ENCODE data around the gene PTGER3. TPM values are rescaled to one million over a fixed set of nuclear protein-coding genes. Genes with fewer than 3 reads are reported as not detected.
A peak's percentile ranks its signal among the peaks of the same experiment; 100 is the strongest.

The PTGER3 gene
- total RNA-seq: under 0.01 TPM in 1 of 2 replicates, not detected in the other

DNA sequence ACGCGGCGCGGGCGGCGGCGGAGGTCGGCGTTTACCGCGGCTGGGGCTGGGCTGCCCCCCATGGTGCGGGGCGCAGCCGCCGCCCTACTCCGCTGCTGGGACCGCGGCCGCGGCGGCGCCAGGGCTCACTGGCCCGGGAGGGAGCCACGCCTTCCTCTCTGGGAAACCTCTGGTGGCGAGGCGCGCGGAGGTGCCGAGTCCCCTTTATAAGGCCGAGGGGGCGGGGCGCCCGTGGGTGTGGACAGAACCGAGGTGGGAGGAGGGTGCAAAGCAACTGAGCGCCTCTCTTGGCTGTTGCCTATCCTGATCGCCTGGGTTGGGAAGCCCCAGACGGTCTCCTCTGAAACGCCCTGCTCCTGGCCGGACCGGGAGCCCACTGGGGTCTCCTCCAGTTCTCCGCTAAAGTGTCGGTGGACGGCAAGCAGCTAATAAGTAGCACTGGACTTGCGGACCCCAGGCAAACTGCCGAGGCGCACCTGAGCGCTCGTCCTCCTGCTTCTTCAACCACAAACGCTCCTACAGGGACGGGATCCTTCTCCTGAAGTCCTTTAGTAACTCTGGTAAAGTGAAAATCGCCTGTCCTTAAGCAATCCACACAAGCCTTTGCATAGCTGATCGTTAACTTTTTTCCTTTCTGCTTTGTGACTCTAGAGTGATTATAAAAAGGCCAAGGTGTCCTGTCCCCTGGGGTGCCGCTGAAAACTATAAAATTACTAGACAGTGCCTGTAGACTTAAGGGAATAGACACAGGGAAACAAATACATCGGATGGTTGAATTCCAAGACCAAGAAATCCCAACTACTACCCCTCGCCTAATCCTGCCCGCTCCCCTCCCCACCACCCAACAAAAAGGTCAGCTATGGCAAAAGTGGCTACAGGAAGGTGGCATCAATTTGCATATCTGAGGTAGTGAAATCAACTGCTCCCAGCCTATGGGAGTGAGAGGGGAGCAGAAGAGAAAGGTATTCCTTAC, at the start of gene PTGER3:
Gene PTGER3, minus strand, starts transcription at position 182 of the 973 bp plus-strand sequence. CDS start 239 bp downstream, outside the sequence.
- DNase-seq (ENCODE audit: low read depth, low spot score): no peak

DNA sequence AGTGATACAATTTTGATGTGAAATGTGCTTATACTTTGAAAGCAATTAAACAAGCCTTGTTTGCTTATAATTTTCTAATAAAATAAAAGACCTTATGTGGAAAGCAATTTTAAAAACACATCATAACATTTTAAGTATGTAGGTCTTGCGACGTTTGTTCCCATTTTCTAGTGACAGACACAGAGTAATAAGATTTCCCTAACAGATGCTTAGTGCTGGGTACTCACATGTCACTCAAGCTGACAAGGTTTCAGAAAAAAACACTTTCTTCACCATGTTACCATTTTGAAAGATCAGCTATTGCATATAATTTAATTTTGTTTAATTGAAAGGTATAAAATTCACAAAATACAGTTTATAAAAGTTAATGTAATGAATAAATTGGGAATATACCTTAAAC, 47.3 kb upstream of the PTGER3 start:
- no peak for DNase-seq (ENCODE audit: low read depth, low spot score)

- DNase-seq (ENCODE audit: low read depth, low spot score): no peak
These were observed 46.3 kb upstream of the PTGER3 start for GRCh38 chr1:71093938-71094337.

DNA sequence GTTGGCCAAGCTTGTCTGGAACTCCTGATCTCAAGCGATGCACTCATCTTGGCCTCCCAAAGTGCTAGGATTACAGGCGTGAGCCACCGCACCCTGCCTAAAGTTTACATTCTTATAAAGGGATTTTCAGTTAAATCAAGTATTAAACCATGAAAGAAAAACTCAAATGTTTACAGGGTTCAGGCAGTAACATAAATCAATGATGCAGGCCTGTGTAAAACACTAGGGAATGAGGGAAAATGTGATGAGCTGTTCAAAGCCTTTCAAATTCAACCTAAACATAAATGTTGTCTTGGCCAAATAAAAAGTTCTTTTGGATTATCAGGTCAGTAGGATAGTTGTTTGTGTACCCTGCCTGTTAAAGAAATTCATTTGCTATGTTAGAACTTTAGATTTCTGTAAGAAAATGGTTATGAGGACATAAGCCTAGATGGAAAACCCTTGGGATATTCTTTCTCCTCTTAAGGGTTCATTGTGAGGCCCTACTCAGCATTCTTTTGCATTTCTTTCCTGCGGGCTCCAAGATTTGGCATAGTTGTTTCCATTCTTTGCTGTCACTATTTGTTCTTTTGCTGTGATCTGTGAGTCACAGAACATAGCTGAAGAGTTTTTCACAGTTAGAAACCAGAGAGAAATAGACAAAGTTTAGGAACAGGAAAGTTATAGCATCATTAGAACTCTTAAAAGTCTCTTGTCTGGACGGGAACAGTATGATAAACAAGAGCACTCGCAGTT, 42.1 kb upstream of the PTGER3 start:
- DNase-seq (ENCODE audit: low read depth, low spot score): peak; percentile 20

GRCh38 chr1:71088645-71089287, 41.1 kb upstream of the PTGER3 start:
- DNase-seq (ENCODE audit: low read depth, low spot score): no peak

- no peak for DNase-seq (ENCODE audit: low read depth, low spot score)
These were observed 40.1 kb upstream of the PTGER3 start for GRCh38 chr1:71087713-71088112.

DNA sequence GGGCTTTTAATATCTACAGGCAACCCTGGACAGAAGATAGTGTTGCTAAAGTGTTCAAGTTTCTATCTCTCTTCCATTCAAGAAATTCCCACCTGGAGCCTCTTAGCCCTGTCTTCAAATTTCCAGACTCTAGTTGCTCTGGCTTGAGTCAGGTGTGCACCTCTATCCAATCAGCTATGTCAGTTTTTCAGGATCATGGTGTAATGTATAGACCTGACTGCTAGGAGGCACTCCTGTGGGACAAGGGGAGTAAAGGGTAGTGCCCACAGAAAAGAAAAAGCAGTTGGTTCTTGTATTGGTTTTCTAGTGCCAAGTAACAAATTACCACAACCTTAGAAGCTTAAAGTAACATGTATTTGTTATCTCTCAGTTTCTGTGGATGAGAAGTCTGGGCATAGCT, 39.4 kb upstream of the PTGER3 start:
- no peak for DNase-seq (ENCODE audit: low read depth, low spot score)

- DNase-seq (ENCODE audit: low read depth, low spot score): no peak
These were observed 38.7 kb upstream of the PTGER3 start for GRCh38 chr1:71086331-71086730.

- DNase-seq (ENCODE audit: low read depth, low spot score): no peak
These were observed 35.7 kb upstream of the PTGER3 start for GRCh38 chr1:71083271-71083670.

DNA sequence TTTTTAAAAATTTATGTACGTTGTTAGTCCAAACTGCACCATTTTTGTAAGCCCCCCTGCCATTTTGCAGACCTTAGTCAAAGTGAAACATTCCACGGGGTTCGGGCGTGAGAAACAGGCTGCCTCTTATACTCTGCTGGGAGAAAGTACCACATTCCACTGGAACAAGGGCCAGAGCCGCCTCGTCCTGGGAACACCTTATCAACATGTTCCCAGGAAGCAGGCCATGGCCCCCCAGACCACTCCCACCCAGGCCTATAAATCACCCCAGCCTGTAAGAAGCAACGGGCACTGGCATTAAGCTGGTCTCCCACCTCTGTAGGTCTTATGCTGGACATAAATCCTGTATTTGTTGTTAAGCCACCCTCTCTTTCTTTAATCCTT, 34.1 kb upstream of the PTGER3 start:
- DNase-seq (ENCODE audit: low read depth, low spot score): no peak

DNA sequence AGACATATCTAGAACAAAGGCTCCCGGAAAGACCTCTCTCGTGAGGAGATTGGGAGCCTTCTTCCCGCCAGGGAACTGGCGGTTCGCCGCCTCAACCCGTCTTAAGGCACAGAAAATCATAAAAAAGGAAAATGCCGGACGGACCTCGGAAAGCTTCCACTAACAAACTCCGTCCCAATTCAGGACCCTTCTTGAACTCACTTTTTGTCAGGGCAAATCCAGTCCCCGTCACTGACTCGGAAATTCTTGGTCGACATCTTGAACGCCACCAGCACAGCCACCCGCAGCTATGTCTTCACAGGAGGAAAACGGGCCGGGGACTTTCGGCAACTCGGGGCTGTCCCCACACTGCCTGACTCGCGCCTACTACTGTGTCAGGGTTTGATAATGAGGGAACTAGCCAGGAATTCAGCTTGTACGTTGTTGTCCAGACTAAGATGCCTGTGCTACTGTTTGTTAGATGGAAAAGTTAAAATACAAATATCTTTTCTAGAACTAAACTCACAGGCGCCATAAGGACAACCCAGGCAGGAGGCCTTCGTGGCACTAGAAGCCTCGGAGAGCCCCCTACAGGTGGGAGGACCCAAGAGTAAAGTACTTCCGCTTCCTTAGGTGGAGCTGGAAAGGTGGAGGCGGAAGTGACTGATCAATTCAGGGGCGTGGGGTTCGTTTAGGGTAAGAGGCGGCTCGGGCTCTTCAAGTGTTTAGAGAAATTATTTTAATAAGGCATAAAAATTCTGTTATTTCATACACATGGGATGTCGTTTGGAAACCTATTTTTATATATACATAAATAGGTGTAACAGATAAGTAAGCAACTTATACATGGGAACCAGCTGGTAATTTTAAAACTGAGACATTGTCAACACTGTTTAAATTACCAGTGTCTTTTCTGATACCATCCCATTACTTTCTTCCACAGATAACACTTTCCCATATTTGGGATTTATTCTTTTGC, 33.4 kb upstream of the PTGER3 start, which contains the start of gene ZRANB2:
Gene ZRANB2, minus strand, starts transcription at position 297 of the 958 bp plus-strand sequence. Its CDS starts 40 bp downstream, at position 257.
- DNase-seq (ENCODE audit: low read depth, low spot score): peak; percentile 84

DNA sequence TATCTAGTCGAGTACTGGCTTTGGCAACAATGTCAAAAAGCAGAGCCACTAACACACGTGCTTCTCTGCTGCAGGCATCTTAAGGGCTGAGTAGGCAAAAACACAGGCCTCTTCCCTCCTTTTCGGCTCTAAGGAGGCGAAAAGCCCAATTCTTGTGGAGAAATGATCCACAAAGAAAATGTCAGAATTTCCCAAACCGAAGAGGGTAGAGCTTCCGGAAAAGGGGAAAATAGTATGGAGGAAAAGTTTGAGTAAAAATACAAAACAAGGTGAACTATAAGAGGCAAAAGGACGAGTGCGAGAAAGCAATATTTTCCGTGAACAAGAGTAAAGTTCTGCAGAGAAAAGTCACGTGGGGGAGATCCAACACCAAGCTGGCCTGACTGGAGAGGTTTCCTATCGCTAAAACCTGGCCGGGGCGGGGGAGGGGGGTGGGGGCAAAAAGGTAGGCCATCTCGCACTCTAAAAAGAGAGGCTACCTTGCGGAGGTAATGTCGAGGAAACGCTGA, 32.7 kb upstream of the PTGER3 start:
- no peak for DNase-seq (ENCODE audit: low read depth, low spot score)

- peak; percentile 24 for DNase-seq (ENCODE audit: low read depth, low spot score)
These were observed 27.1 kb upstream of the PTGER3 start for GRCh38 chr1:71074681-71075080.

- no peak for DNase-seq (ENCODE audit: low read depth, low spot score)
These were observed 24.7 kb upstream of the PTGER3 start for GRCh38 chr1:71072273-71072672.

DNA sequence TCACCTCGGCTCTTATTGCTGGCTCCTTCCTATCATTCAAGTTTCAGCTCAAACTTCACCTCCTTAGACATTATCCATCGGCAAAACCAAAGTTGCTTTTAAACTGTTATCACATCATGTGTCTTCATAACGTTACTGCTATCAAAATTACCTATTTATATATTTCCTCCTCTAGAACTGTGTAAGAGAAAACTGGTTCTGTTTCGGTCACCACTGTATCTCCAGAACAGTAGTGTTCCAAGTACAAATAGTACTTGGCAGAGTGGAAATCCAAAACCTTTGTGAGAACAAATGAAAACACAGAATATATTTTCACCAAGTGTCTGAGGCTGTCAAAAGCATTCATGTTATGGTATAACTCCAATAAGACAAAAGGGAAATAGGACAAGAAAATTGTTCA, 24.1 kb upstream of the PTGER3 start:
- DNase-seq (ENCODE audit: low read depth, low spot score): no peak

- no peak for DNase-seq (ENCODE audit: low read depth, low spot score)
These were observed 21.0 kb upstream of the PTGER3 start for GRCh38 chr1:71068325-71069240.

GRCh38 chr1:71054791-71055190, 7.2 kb upstream of the PTGER3 start:
- DNase-seq (ENCODE audit: low read depth, low spot score): no peak

- no peak for DNase-seq (ENCODE audit: low read depth, low spot score)
These were observed 6.7 kb upstream of the PTGER3 start for GRCh38 chr1:71054281-71054731.

DNA sequence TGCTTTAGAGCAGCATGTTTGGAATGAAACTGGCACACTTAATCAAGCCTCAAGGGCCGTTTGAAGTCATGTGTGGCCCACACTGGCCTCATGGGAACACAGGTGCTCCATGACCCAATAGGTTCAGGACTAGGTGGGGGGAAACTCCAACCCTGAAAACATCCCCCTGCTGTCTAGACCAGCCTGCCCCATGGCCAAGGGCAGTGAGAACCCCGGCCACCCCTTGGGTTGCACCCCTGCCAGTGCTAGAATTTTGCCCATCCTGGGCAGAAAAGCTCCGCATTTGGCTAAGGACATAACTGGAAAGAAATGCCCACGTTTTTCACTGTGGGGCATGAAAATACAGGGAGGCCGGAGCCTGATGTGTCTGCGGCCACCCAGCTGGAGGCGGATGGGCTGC, 6.1 kb upstream of the PTGER3 start:
- no peak for DNase-seq (ENCODE audit: low read depth, low spot score)

Data from pulmonary artery endothelial cell (primary cell).